ENCODE measurements around the gene ANKRD50. TPM values are rescaled to one million over a fixed set of nuclear protein-coding genes. Genes with fewer than 3 reads are reported as not detected.

The ANKRD50 gene
- total and polyA plus RNA-seq, 2 of the 4 experiments (the other 2 are of a cell fraction): 8.1 to 35.3 TPM

DNA sequence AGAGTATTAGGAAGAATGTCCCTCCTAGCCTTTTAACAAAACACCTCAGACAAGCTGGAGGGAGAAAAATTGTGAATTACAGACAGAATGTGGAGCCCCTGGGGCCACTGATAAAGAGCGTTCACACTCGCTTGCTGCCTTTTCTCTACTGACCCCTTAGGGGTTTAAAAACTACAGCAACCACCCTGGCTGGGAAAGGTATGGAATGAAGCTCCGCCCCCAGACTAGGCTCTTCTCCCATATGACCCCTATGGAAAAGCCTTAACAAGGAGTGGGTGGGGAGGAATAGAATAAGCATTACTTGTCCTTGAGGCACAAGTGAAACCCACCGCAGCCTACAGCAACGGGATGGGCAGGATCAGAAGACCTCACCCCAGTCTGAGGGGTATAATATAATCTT, 26.3 kb downstream of the ANKRD50 start:
- Histone ChIP-seq H2BK5ac (ENCODE audit: low read depth, low read length, poor library complexity, severe bottlenecking) (no peak overlapping the region), H4K20me1 (ENCODE audit: insufficient read depth, low read length) (peaks cover 11% of the 10 kb centered on the region; the same call in 1 of the 2 replicates), H3K9me3 (ENCODE audit: control insufficient read depth, insufficient read depth, low read length) (no peaks in the 10 kb centered on the region), H3K4me1 (ENCODE audit: control insufficient read depth, insufficient read depth, low read length) (no peaks in the 10 kb centered on the region), H3K9me1 (ENCODE audit: insufficient read depth, low read length) (peaks cover 4% of the 10 kb centered on the region; the same call in 1 of the 2 replicates), H3K14ac (replicated peaks; ENCODE audit: low read depth, low read length) (no peak overlapping the region), H2BK20ac (ENCODE audit: low read depth, low read length) (no peak overlapping the region), H2BK120ac (ENCODE audit: low read depth, low read length) (no peak overlapping the region), H3K79me1 (ENCODE audit: low read depth in 1 of 2, low read length in 2 of 2) (peaks cover 31 to 50% of the 10 kb centered on the region in 2 experiments), H3K4me3 (ENCODE audit: insufficient read depth, low read depth, low read length) (no peak overlapping the region), H2AK5ac (ENCODE audit: low read depth, low read length) (no peak overlapping the region), H2BK15ac (ENCODE audit: low read depth, low read length) (no peak overlapping the region), H4K8ac (ENCODE audit: low read depth in 2 of 2, low read length in 2 of 2) (no peak overlapping the region), H4K91ac (ENCODE audit: insufficient read depth, low read depth, low read length) (no peak overlapping the region), H3K9ac (ENCODE audit: low read depth, low read length) (no peak overlapping the region), H2AFZ (replicated peaks; ENCODE audit: low read length, poor library complexity) (no peak overlapping the region), H2AK9ac (replicated peaks; ENCODE audit: low read depth, low read length, poor library complexity) (no peak overlapping the region), H3K27me3 (ENCODE audit: control insufficient read depth, insufficient read depth, low read length) (no peaks in the 10 kb centered on the region), H3K23ac (ENCODE audit: low read depth, low read length) (no peak overlapping the region), H3K27ac (ENCODE audit: insufficient read depth, low read length) (no peak overlapping the region), H3K4me2 (ENCODE audit: low read depth, low read length) (no peak overlapping the region), H4K5ac (ENCODE audit: low read depth, low read length) (no peak overlapping the region), H3K18ac (ENCODE audit: low read depth, low read length) (no peak overlapping the region), H3K56ac (ENCODE audit: extremely low read depth, insufficient read depth, low read length) (no peak overlapping the region), H3K4ac (ENCODE audit: low read depth, low read length) (no peak overlapping the region), H3K36me3 (ENCODE audit: control insufficient read depth, insufficient read depth, low read length) (0 out of 2 replicates have a peak, but pooled peaks cover 2% of the 10 kb centered on the region)
- ATAC-seq (ENCODE audit: low read depth): no peak
- DNase-seq: no peak
- CTCF ChIA-PET: no interaction called here
- BruUV-seq (replicated peaks): no TSS peak
- intact Hi-C loops (cut with micrococcal nuclease) (no loop called here), in situ Hi-C loops (cut with MboI; ENCODE audit: low sequenced_read_pairs) (no loop called here), dilution Hi-C loops (cut with HindIII; ENCODE audit: low sequenced_read_pairs, unreplicated experiment) (no loop called here)
- no CpG with 5 or more reads among the region's 5 CpGs for WGBS, 2 experiments (ENCODE audit: extremely low coverage in 2 of 2, insufficient read length in 1 of 2)
- no peak for TF ChIP-seq BHLHE40 (IDR thresholded peaks at IDR 0.05; ENCODE audit: low read depth, low read length)
- TF ChIP-seq, protein P1, sequence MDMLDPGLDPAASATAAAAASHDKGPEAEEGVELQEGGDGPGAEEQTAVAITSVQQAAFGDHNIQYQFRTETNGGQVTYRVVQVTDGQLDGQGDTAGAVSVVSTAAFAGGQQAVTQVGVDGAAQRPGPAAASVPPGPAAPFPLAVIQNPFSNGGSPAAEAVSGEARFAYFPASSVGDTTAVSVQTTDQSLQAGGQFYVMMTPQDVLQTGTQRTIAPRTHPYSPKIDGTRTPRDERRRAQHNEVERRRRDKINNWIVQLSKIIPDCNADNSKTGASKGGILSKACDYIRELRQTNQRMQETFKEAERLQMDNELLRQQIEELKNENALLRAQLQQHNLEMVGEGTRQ (IDR thresholded peaks at IDR 0.05; ENCODE audit: low read depth, low read length): no peak
- POLR2A ChIA-PET (ENCODE audit: unreplicated experiment): no interaction called here

Data from IMR-90 (cell line).